Measurements from ENCODE around the gene ARMH3.

ARMH3 gene

GRCh38 chr10:101875068-101875688 is 180.8 kb downstream of the ARMH3 start:
- TF ChIP-seq CTCF (IDR thresholded peaks at IDR 0.05; ENCODE audit: poor library complexity, severe bottlenecking): no peak
- no peaks in the 10 kb centered on the region for H3K36me3 ChIP-seq (ENCODE audit: low read depth)
- no peaks in the 10 kb centered on the region for H3K27me3 ChIP-seq (ENCODE audit: insufficient read depth, poor library complexity, severe bottlenecking)
- no peak overlapping the region for H3K27ac ChIP-seq (ENCODE audit: poor library complexity, severe bottlenecking)
- H3K4me1 ChIP-seq (ENCODE audit: insufficient read depth, poor library complexity, severe bottlenecking): peaks cover 13% of the 10 kb centered on the region
- H3K9me3 ChIP-seq (ENCODE audit: severe bottlenecking): no peaks in the 10 kb centered on the region
- DNase-seq (ENCODE audit: low spot score) (no peak), ATAC-seq (ENCODE audit: low read depth) (no peak)
- no peak overlapping the region for H3K4me3 ChIP-seq (ENCODE audit: severe bottlenecking)

- TF ChIP-seq CTCF (IDR thresholded peaks at IDR 0.05; ENCODE audit: poor library complexity, severe bottlenecking): no peak
- ATAC-seq (ENCODE audit: low read depth): no peak
- no peak for DNase-seq (ENCODE audit: low spot score)
- no peaks in the 10 kb centered on the region for H3K36me3 ChIP-seq (ENCODE audit: low read depth)
- no peaks in the 10 kb centered on the region for H3K9me3 ChIP-seq (ENCODE audit: severe bottlenecking)
- H3K4me1 ChIP-seq (ENCODE audit: insufficient read depth, poor library complexity, severe bottlenecking): peaks cover 4% of the 10 kb centered on the region
- H3K27me3 ChIP-seq (ENCODE audit: insufficient read depth, poor library complexity, severe bottlenecking): no peaks in the 10 kb centered on the region
- H3K27ac ChIP-seq (ENCODE audit: poor library complexity, severe bottlenecking): no peak overlapping the region
- no peak overlapping the region for H3K4me3 ChIP-seq (ENCODE audit: severe bottlenecking)
Measured at GRCh38 chr10:101874252-101874651, 181.7 kb downstream of the ARMH3 start.

- Histone ChIP-seq H3K9me3 (ENCODE audit: severe bottlenecking) (no peaks in the 10 kb centered on the region), H3K27me3 (ENCODE audit: insufficient read depth, poor library complexity, severe bottlenecking) (no peaks in the 10 kb centered on the region), H3K4me3 (ENCODE audit: severe bottlenecking) (no peak overlapping the region), H3K27ac (ENCODE audit: poor library complexity, severe bottlenecking) (no peak overlapping the region), H3K36me3 (ENCODE audit: low read depth) (no peaks in the 10 kb centered on the region), H3K4me1 (ENCODE audit: insufficient read depth, poor library complexity, severe bottlenecking) (no peaks in the 10 kb centered on the region)
- TF ChIP-seq CTCF (IDR thresholded peaks at IDR 0.05; ENCODE audit: poor library complexity, severe bottlenecking): no peak
- ATAC-seq (ENCODE audit: low read depth) (no peak), DNase-seq (ENCODE audit: low spot score) (no peak)
Measured at GRCh38 chr10:101867931-101868330, 188.0 kb downstream of the ARMH3 start.

- TF ChIP-seq CTCF (IDR thresholded peaks at IDR 0.05; ENCODE audit: poor library complexity, severe bottlenecking): no peak
- Histone ChIP-seq H3K4me1 (ENCODE audit: insufficient read depth, poor library complexity, severe bottlenecking) (no peaks in the 10 kb centered on the region), H3K27me3 (ENCODE audit: insufficient read depth, poor library complexity, severe bottlenecking) (no peaks in the 10 kb centered on the region), H3K36me3 (ENCODE audit: low read depth) (no peaks in the 10 kb centered on the region), H3K4me3 (ENCODE audit: severe bottlenecking) (no peak overlapping the region), H3K27ac (ENCODE audit: poor library complexity, severe bottlenecking) (no peak overlapping the region), H3K9me3 (ENCODE audit: severe bottlenecking) (no peaks in the 10 kb centered on the region)
- ATAC-seq (ENCODE audit: low read depth): no peak
- no peak for DNase-seq (ENCODE audit: low spot score)
Measured at GRCh38 chr10:101859530-101859929, 196.4 kb downstream of the ARMH3 start.

GRCh38 chr10:101858723-101859500 is 197.1 kb downstream of the ARMH3 start:
- Histone ChIP-seq H3K27ac (ENCODE audit: poor library complexity, severe bottlenecking) (no peak overlapping the region), H3K36me3 (ENCODE audit: low read depth) (no peaks in the 10 kb centered on the region), H3K27me3 (ENCODE audit: insufficient read depth, poor library complexity, severe bottlenecking) (no peaks in the 10 kb centered on the region), H3K4me1 (ENCODE audit: insufficient read depth, poor library complexity, severe bottlenecking) (no peaks in the 10 kb centered on the region), H3K9me3 (ENCODE audit: severe bottlenecking) (no peaks in the 10 kb centered on the region), H3K4me3 (ENCODE audit: severe bottlenecking) (no peak overlapping the region)
- TF ChIP-seq CTCF (IDR thresholded peaks at IDR 0.05; ENCODE audit: poor library complexity, severe bottlenecking): no peak
- no peak for DNase-seq (ENCODE audit: low spot score)
- no peak for ATAC-seq (ENCODE audit: low read depth)

Data from RWPE2 (cell line).